OCI-LY3 (cell line): Measurements from ENCODE around the gene ITGB1.

Source experiments
- H2AFZ ChIP-seq: fragments of 200-600, 300-600 bp; shearing (Covaris generic); 2 replicates; pipeline ENCODE4 v1.6.0; 2014; ENCODE audit warnings: antibody characterized with exemption, low read depth, low read length
- H3K27ac ChIP-seq: fragments of 200-600, 300-600 bp; sonication (generic); 2 replicates; pipeline ENCODE4 v1.5.1; 2014; ENCODE audit warnings: mild to moderate bottlenecking, low read length, moderate library complexity, mixed read lengths
- H3K27me3 ChIP-seq: fragments of 200-600, 300-600 bp; sonication (generic); 2 replicates; pipeline ENCODE4 v1.6.1; 2014; ENCODE audit warnings: low read depth, low read length, mixed read lengths
- H3K36me3 ChIP-seq: fragments of 200-600, 300-600 bp; sonication (generic); replicated peaks from 2 replicates; pipeline ENCODE3; 2014; ENCODE audit warnings: low read depth, low read length, mixed read lengths
- H3K4me1 ChIP-seq: fragments of 300-600, 200-600 bp; sonication (generic); 2 replicates; pipeline ENCODE4 v1.6.1; 2014; ENCODE audit warnings: low read length, mixed read lengths
- H3K4me2 ChIP-seq: fragments of 200-600, 300-600 bp; sonication (generic); 2 replicates; pipeline ENCODE4 v1.6.1; 2014; ENCODE audit warnings: low read length, mixed read lengths
- H3K4me3 ChIP-seq: fragments of 300-600, 200-600 bp; sonication (generic); 2 replicates; pipeline ENCODE4 v1.5.1; 2014; ENCODE audit warnings: antibody characterized with exemption, mild to moderate bottlenecking, low read length, moderate library complexity
- H3K79me2 ChIP-seq: fragments of 300-600, 200-600 bp; shearing (Covaris generic); 2 replicates; pipeline ENCODE4 v1.6.1; 2014; ENCODE audit warnings: mild to moderate bottlenecking, low read length, mixed read lengths
- H3K9ac ChIP-seq: fragments of 300-600, 200-600 bp; shearing (Covaris generic); 2 replicates; pipeline ENCODE4 v1.6.0; 2014; ENCODE audit warnings: mild to moderate bottlenecking, low read length, moderate library complexity
- H3K9me3 ChIP-seq: fragments of 200-600, 300-600 bp; shearing (Covaris generic); 2 replicates; pipeline ENCODE4 v1.6.1; 2014; ENCODE audit warnings: low read length, mixed read lengths; ENCODE audit not compliant: insufficient read depth
- H4K20me1 ChIP-seq: fragments of 200-600, 300-600 bp; sonication (generic); 2 replicates; pipeline ENCODE4 v1.6.1; 2016; ENCODE audit warnings: low read length, mixed read lengths; ENCODE audit not compliant: insufficient read depth
- EZH2phosphoT487 ChIP-seq: fragments of 200-600 bp; shearing (Covaris generic); IDR thresholded peaks from 2 replicates; pipeline ENCODE4 v1.6.1; 2018; ENCODE audit warnings: antibody characterized with exemption, mixed run types, low read depth
- TF ChIP-seq, protein P1 (sequence below): fragments of 200-600, 300-600 bp; sonication (generic); IDR thresholded peaks from 2 replicates; pipeline ENCODE4 v1.5.1; 2014; ENCODE audit warnings: antibody characterized with exemption, low read length, low read depth

ITGB1 gene

DNA sequence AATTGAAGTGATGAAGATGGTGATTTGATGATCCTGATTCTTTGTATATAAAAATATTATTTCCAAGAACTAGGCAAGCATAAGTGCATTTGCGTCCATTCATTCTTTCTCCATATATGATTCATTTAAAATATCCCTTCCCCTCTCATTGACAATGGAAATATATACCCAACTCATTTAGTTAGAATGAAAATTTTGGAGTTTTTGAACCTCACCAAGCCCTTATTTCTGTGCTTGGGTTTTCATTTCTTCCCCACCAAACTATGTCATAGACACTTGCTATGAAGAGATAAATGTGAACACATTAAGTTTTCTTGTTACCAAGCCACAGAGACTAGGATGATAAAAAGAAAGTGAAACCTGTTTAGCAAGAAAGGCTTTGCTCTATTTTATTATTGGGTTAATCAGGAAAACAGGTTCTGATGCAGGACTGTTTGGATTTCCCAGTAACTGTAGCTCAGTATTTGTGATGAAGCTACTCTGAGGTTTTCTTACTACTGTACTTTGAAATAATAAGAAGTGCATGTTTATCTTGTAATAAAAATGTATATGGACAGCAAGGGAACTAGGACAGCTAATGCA is 68.3 kb downstream of the ITGB1 start:
- H2AFZ ChIP-seq = no peak overlapping the region

DNA sequence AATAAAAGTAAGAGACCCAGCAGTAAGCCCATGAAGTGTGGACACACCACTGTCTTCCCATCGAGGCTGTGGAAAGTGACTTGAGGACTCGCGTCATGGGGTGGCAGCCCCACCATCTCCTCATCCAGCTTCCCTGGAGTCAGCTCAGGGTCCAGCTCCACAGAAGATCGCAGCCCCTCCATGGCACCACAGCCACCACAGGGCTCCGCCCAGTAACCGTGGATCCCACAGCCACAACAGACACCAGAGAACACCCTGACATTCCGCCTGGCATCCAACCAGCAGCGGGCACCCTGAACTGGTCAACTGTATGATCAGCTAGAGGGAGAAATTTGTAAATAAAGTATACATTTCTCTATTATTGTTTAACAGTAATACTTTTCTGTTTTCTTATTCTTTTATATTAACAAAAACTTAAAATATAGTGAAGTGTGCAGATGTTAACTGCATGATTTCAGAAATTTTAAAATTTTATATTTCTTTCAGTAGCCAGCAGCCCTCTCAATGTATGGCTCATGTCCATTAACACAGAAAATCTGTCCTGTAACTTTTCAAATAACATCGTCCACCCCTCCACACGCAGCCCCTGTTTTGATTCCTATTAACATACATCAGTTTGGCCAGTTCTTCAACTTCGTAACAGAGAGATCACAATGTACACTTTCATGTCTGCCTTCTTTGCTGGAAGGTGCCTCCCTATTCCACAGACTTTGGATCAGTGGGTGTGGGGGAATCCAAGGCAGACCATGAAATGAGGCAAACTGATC is 69.7 kb downstream of the ITGB1 start:
- Histone ChIP-seq H3K9ac (no peak overlapping the region), H2AFZ (no peak overlapping the region), H3K36me3 (no peaks in the 10 kb centered on the region), H4K20me1 (no peaks in the 10 kb centered on the region), H3K27ac (no peak overlapping the region), H3K79me2 (no peaks in the 10 kb centered on the region), H3K27me3 (no peaks in the 10 kb centered on the region), H3K9me3 (no peaks in the 10 kb centered on the region), H3K4me1 (no peaks in the 10 kb centered on the region), H3K4me3 (no peak overlapping the region), H3K4me2 (no peak overlapping the region)
- no peak for TF ChIP-seq EZH2phosphoT487
- TF ChIP-seq, protein P1, sequence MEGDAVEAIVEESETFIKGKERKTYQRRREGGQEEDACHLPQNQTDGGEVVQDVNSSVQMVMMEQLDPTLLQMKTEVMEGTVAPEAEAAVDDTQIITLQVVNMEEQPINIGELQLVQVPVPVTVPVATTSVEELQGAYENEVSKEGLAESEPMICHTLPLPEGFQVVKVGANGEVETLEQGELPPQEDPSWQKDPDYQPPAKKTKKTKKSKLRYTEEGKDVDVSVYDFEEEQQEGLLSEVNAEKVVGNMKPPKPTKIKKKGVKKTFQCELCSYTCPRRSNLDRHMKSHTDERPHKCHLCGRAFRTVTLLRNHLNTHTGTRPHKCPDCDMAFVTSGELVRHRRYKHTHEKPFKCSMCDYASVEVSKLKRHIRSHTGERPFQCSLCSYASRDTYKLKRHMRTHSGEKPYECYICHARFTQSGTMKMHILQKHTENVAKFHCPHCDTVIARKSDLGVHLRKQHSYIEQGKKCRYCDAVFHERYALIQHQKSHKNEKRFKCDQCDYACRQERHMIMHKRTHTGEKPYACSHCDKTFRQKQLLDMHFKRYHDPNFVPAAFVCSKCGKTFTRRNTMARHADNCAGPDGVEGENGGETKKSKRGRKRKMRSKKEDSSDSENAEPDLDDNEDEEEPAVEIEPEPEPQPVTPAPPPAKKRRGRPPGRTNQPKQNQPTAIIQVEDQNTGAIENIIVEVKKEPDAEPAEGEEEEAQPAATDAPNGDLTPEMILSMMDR = no peak

More for the DNA sequence above, 68.3 kb downstream of the ITGB1 start:
- Histone ChIP-seq H3K36me3 (no peaks in the 10 kb centered on the region), H3K27ac (no peak overlapping the region), H3K4me2 (peak overlapping the region; percentile 17; the same call in 1 of the 2 replicates), H3K9me3 (no peaks in the 10 kb centered on the region), H3K4me3 (no peak overlapping the region), H3K27me3 (no peaks in the 10 kb centered on the region), H4K20me1 (no peaks in the 10 kb centered on the region), H3K4me1 (no peaks in the 10 kb centered on the region), H3K9ac (no peak overlapping the region), H3K79me2 (no peaks in the 10 kb centered on the region)
- TF ChIP-seq EZH2phosphoT487 = no peak

DNA sequence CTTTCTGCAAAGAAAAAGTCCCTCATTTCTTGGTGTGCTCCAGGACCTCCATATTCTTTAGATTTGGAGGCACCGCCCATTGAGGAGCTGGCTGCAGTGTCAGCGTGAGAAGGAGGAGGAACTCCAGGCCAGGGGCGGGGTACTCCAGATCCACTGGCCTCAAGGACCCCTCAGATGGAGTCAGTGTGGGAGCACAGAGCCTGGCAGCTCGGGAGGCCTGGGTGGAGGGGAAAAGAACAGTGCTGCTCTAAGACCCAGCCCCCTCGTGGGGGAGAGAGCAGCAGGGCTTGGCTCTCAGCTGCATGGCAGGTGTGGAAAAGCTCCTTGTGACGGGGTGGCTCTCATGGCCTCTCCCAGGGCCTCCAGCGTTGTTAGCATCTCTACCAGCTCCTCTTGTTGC is 70.5 kb downstream of the ITGB1 start:
- Histone ChIP-seq H3K4me1 (no peaks in the 10 kb centered on the region), H3K4me3 (no peak overlapping the region), H3K36me3 (no peaks in the 10 kb centered on the region), H3K4me2 (no peak overlapping the region), H3K9me3 (no peaks in the 10 kb centered on the region), H4K20me1 (no peaks in the 10 kb centered on the region), H3K79me2 (no peaks in the 10 kb centered on the region), H3K9ac (no peak overlapping the region), H2AFZ (no peak overlapping the region), H3K27me3 (no peaks in the 10 kb centered on the region), H3K27ac (no peak overlapping the region)
- no peak for TF ChIP-seq EZH2phosphoT487
- TF ChIP-seq, protein P1 = no peak

DNA sequence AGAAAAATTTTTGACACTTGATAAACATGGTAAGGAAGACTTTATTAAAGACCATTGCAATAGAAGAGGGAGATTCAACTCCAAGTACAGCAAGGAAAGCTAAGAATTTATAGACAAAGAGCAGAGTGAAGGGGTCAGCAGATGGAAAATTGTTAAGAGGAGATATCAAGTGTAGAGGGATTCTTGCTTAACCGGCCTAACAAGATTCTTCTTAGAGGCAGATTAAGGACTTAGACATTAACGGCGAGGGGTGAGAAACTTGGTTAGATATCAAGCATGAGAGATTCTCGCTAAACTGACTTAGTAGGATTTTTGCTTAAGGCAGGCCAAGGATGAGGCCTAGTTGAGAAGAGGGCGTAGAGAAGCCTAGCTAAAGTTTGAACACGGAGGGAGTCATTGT is 76.0 kb downstream of the ITGB1 start:
- Histone ChIP-seq H2AFZ (no peak overlapping the region), H3K4me2 (no peak overlapping the region), H3K27me3 (no peaks in the 10 kb centered on the region), H3K9me3 (no peaks in the 10 kb centered on the region), H3K9ac (no peak overlapping the region), H3K4me1 (no peaks in the 10 kb centered on the region), H4K20me1 (no peaks in the 10 kb centered on the region), H3K36me3 (no peaks in the 10 kb centered on the region), H3K79me2 (no peaks in the 10 kb centered on the region), H3K4me3 (no peak overlapping the region), H3K27ac (no peak overlapping the region)
- TF ChIP-seq, protein P1 = no peak
- TF ChIP-seq EZH2phosphoT487 = no peak
